DOHH2 (cell line): ENCODE results near the gene WDFY4.

ENCODE experiments used
- H3F3A ChIP-seq: fragments of 200-600 bp; sonication (generic), shearing (Covaris generic); 2 replicates; pipeline ENCODE4 v1.6.0; 2016; ENCODE audit warnings: antibody characterized with exemption, mild to moderate bottlenecking; ENCODE audit not compliant: control insufficient read depth, insufficient read depth
- H3K27ac ChIP-seq: fragments of 200-600 bp; sonication (generic); 2 replicates; pipeline ENCODE4 v1.5.1; 2014; ENCODE audit warnings: low read depth, mild to moderate bottlenecking, low read length, moderate library complexity
- H3K27me3 ChIP-seq: fragments of 200-600 bp; sonication (generic); 2 replicates; pipeline ENCODE4 v1.6.1; 2014; ENCODE audit warnings: mild to moderate bottlenecking, low read length, mixed read lengths; ENCODE audit not compliant: control insufficient read depth
- H3K36me3 ChIP-seq: fragments of 200-600 bp; sonication (generic); 2 replicates; pipeline ENCODE4 v1.6.1; 2014; ENCODE audit warnings: mild to moderate bottlenecking, low read length, moderate library complexity, mixed read lengths; ENCODE audit not compliant: control insufficient read depth
- H3K4me1 ChIP-seq: fragments of 200-600 bp; sonication (generic); 2 replicates; pipeline ENCODE4 v1.6.1; 2014; ENCODE audit warnings: mild to moderate bottlenecking, low read length, mixed read lengths; ENCODE audit not compliant: control insufficient read depth
- H3K4me2 ChIP-seq: fragments of 200-600 bp; sonication (generic); 2 replicates; pipeline ENCODE4 v1.6.0; 2014; ENCODE audit warnings: mild to moderate bottlenecking, low read length, moderate library complexity
- H3K4me3 ChIP-seq: fragments of 200-600 bp; sonication (generic); 2 replicates; pipeline ENCODE4 v1.5.1; 2014; ENCODE audit warnings: mild to moderate bottlenecking, low read length, mixed read lengths
- H3K79me2 ChIP-seq: fragments of 200-600 bp; sonication (generic); 2 replicates; pipeline ENCODE4 v1.6.1; 2014; ENCODE audit warnings: mild to moderate bottlenecking, low read length, mixed read lengths; ENCODE audit not compliant: control insufficient read depth
- H3K9me2 ChIP-seq: fragments of 200-600 bp; sonication (generic); replicated peaks from 2 replicates; pipeline ENCODE4 v1.6.1; 2014; ENCODE audit warnings: mild to moderate bottlenecking, low read length, mixed read lengths; ENCODE audit not compliant: control insufficient read depth
- H3K9me3 ChIP-seq: fragments of 200-600 bp; sonication (generic); 2 replicates; pipeline ENCODE4 v1.6.1; 2014; ENCODE audit warnings: antibody characterized with exemption, low read length, mixed read lengths; ENCODE audit not compliant: control insufficient read depth, insufficient read depth
- H4K20me1 ChIP-seq: fragments of 200-600 bp; sonication (generic); 2 replicates; pipeline ENCODE4 v1.6.0; 2014; ENCODE audit warnings: low read depth, mild to moderate bottlenecking, antibody characterized with exemption, low read length, moderate library complexity; ENCODE audit not compliant: control insufficient read depth, insufficient read depth
- EZH2phosphoT487 ChIP-seq: fragments of 200-600 bp; sonication (generic); IDR thresholded peaks from 2 replicates; pipeline ENCODE4 v1.6.1; 2017; ENCODE audit warnings: borderline replicate concordance, mild to moderate bottlenecking, antibody characterized with exemption, low read length, moderate library complexity, mixed read lengths
- TF ChIP-seq, protein P1 (sequence below): fragments of 200-600 bp; sonication (generic); IDR thresholded peaks from one replicate; pipeline ENCODE4 v1.5.1; 2014; ENCODE audit warnings: antibody characterized with exemption, mild to moderate bottlenecking, low read depth, low read length; ENCODE audit not compliant: poor library complexity, severe bottlenecking

Gene WDFY4

DNA sequence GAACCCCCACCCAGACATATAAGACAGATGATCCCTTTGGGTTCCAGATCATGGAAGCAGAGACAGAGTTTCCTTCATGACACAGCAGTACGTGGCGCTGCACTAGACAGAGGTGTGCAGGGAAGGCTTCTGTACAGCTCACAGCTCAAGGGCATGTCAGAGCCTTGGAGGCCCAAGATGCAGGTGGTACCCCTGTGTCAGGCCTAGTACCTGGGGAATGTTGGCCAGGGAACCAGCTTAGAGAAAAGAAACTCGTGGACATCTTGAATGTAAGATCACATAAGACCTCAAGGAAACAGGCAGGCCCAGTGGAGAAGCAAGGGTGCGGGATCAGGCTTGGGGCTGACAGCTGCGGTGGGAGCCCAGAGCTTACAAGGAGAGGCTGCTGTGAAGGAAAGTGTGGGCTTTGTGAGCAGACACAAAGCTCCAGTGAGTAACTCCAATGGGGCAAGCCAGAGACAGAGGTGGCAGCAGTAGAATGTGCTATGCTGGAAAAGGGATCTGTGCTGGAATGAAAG is 91.4 kb downstream of the WDFY4 start:
- Histone ChIP-seq H4K20me1 (no peaks in the 10 kb centered on the region), H3K79me2 (no peaks in the 10 kb centered on the region), H3K9me2 (no peaks in the 10 kb centered on the region), H3K4me3 (no peak overlapping the region), H3K9me3 (no peaks in the 10 kb centered on the region), H3K36me3 (peaks cover 83% of the 10 kb centered on the region), H3K27me3 (no peaks in the 10 kb centered on the region), H3F3A (no peaks in the 10 kb centered on the region), H3K4me2 (no peak overlapping the region), H3K27ac (no peak overlapping the region), H3K4me1 (no peaks in the 10 kb centered on the region)
- TF ChIP-seq, protein P1, sequence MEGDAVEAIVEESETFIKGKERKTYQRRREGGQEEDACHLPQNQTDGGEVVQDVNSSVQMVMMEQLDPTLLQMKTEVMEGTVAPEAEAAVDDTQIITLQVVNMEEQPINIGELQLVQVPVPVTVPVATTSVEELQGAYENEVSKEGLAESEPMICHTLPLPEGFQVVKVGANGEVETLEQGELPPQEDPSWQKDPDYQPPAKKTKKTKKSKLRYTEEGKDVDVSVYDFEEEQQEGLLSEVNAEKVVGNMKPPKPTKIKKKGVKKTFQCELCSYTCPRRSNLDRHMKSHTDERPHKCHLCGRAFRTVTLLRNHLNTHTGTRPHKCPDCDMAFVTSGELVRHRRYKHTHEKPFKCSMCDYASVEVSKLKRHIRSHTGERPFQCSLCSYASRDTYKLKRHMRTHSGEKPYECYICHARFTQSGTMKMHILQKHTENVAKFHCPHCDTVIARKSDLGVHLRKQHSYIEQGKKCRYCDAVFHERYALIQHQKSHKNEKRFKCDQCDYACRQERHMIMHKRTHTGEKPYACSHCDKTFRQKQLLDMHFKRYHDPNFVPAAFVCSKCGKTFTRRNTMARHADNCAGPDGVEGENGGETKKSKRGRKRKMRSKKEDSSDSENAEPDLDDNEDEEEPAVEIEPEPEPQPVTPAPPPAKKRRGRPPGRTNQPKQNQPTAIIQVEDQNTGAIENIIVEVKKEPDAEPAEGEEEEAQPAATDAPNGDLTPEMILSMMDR, result no peak
- no peak for TF ChIP-seq EZH2phosphoT487

DNA sequence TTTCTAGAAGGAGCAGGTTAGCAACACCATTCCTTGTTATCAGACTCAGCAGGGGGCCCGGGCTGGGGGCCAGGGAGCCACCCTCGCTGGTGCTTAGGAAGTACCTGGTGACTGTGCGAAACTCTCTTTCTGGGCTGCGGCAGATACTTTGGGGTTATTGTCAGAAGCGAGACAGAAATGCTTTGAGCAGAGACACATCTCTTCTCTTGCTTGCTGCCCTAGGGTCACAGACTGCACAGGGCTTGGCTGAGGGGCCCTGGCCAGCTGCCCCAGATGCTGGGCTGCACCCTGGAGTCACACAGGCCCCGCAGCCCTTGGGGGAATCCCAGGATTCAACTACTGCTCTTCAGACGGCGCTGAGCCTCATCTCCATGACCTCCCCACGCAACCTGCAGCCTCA is 91.9 kb downstream of the WDFY4 start:
- H4K20me1 ChIP-seq, result no peaks in the 10 kb centered on the region
- no peak overlapping the region for H3K27ac ChIP-seq
- no peaks in the 10 kb centered on the region for H3K9me3 ChIP-seq
- H3F3A ChIP-seq, result no peaks in the 10 kb centered on the region
- H3K4me1 ChIP-seq, result no peaks in the 10 kb centered on the region
- H3K36me3 ChIP-seq, result peaks cover 79% of the 10 kb centered on the region
- H3K4me2 ChIP-seq, result no peak overlapping the region
- TF ChIP-seq, protein P1, result no peak
- TF ChIP-seq EZH2phosphoT487, result no peak
- no peaks in the 10 kb centered on the region for H3K79me2 ChIP-seq
- no peak overlapping the region for H3K4me3 ChIP-seq
- no peaks in the 10 kb centered on the region for H3K27me3 ChIP-seq
- no peaks in the 10 kb centered on the region for H3K9me2 ChIP-seq

DNA sequence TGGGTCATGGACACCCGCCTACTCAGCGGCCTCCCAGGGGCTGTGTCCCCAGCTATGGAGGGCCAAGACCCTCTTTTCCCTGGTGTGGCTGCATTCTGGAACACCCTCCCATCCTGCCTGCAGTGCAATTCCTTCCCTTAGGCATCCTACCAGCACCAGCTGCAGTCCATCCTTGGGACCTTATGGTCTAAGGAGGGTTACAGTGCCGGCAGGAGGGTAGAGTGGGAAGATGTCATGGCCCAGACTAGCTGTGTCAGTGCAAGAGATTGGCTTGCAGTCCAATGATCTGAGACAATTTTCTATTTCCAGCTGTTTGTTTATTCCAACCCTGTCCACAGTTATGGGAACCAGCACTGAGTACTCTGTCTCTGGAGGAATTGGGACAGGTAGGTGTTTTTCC is 92.4 kb downstream of the WDFY4 start:
- Histone ChIP-seq H3F3A (no peaks in the 10 kb centered on the region), H3K4me3 (no peak overlapping the region), H3K9me3 (no peaks in the 10 kb centered on the region), H4K20me1 (no peaks in the 10 kb centered on the region), H3K36me3 (peaks cover 76% of the 10 kb centered on the region), H3K27me3 (no peaks in the 10 kb centered on the region), H3K27ac (no peak overlapping the region), H3K4me2 (no peak overlapping the region), H3K4me1 (no peaks in the 10 kb centered on the region), H3K79me2 (no peaks in the 10 kb centered on the region), H3K9me2 (no peaks in the 10 kb centered on the region)
- TF ChIP-seq EZH2phosphoT487, result no peak
- TF ChIP-seq, protein P1, result no peak
